Epithelial cell of esophagus (primary cell): ENCODE results near the gene PPP1R15B.

ENCODE experiments used
- DNase-seq: peaks from one replicate; pipeline ENCODE4 v3.0.0; 2010; ENCODE audit warnings: low read depth
- H3K4me3 ChIP-seq: 2 replicates; pipeline ENCODE4 v1.5.1; 2011; ENCODE audit warnings: mild to moderate bottlenecking, low read length, control low read depth
- TF ChIP-seq, protein P1 (sequence below): IDR thresholded peaks from 2 replicates; pipeline ENCODE4 v1.5.1; 2011; ENCODE audit warnings: low read depth, mild to moderate bottlenecking, low read length, control low read depth, inconsistent platforms; ENCODE audit not compliant: insufficient read depth; ENCODE audit errors: missing control alignments

PPP1R15B gene

DNA sequence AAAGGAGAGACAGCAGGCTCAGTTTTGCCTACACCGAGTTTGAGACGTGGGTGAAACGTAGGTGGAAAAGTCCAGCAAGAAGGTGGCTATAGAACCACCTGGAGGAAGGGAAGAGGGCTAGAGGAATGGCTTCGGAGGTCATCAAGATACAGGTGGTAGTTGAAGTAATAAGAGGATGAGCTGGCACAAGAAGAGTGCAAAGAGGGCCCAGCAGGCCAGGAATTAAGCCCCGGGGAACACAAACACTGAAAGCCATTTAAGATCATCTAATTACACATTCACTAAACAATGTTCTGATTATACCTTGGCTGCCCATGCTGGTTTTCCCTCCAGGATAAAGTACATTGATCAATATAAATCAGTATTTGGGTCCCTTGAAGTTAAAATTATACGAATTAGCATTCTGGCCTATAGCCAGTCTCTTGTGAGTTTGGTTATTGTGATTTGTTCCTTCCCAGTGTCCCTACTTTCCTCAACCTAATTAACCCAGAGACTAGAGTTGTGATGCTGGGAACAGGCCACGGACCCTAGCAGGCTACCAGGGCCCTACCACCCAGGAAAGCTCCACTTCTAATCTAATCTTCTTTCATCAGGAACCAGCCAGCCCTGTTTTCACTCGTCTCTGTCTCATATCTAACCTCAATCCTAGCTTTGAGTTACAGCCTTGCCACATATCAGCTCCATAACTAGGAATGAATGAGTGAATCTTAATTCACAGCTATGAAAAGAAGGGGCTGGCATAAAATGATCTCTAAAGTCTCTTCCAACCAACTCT lies 26.4 kb upstream of the PPP1R15B start:
- TF ChIP-seq, protein P1, sequence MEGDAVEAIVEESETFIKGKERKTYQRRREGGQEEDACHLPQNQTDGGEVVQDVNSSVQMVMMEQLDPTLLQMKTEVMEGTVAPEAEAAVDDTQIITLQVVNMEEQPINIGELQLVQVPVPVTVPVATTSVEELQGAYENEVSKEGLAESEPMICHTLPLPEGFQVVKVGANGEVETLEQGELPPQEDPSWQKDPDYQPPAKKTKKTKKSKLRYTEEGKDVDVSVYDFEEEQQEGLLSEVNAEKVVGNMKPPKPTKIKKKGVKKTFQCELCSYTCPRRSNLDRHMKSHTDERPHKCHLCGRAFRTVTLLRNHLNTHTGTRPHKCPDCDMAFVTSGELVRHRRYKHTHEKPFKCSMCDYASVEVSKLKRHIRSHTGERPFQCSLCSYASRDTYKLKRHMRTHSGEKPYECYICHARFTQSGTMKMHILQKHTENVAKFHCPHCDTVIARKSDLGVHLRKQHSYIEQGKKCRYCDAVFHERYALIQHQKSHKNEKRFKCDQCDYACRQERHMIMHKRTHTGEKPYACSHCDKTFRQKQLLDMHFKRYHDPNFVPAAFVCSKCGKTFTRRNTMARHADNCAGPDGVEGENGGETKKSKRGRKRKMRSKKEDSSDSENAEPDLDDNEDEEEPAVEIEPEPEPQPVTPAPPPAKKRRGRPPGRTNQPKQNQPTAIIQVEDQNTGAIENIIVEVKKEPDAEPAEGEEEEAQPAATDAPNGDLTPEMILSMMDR = no peak
- DNase-seq = no peak
- H3K4me3 ChIP-seq = no peak overlapping the region

DNA sequence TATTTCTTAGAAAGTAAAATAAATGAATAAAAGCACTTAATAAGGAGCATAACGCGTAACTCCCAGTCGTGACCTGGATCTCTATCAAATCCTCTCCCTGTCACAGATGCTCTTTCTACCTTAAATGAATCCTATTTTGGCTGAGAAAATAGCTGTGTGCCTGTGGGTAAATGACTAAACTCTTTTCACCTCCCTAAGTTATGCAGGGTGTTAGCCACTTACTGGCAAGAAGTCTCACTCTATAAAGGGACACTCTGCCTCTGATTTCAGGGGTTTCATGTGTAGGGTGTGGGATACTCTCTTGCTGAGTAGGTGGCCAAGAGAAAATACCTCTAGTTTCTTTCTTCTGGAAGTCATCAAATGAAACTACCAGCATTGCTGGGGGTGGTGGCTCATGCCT lies 24.3 kb upstream of the PPP1R15B start:
- TF ChIP-seq, protein P1 = no peak
- peak; percentile 54 for DNase-seq
- no peak overlapping the region for H3K4me3 ChIP-seq

DNA sequence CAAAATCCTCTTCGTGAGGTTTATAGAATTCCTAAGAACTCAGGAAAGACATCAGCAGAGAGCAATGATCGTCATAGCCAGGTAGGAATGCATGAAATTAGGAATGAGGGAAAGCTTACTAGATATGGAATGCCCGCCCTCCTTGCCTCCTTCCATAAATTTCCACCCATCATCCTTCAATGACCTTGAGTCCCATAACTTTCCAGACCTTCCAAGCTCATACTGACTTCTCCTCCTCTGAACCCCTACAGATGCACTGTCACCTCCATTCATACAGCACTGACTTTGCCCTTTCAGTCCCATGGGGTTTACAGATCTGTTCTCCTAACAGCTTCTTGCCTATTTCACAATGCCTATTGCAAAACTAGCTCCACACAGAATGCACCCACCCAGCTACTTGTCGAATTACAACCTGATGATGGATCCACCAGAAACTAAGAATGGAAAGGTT lies 23.8 kb upstream of the PPP1R15B start:
- TF ChIP-seq, protein P1 = no peak
- no peak overlapping the region for H3K4me3 ChIP-seq
- peak; percentile 75 for DNase-seq

DNA sequence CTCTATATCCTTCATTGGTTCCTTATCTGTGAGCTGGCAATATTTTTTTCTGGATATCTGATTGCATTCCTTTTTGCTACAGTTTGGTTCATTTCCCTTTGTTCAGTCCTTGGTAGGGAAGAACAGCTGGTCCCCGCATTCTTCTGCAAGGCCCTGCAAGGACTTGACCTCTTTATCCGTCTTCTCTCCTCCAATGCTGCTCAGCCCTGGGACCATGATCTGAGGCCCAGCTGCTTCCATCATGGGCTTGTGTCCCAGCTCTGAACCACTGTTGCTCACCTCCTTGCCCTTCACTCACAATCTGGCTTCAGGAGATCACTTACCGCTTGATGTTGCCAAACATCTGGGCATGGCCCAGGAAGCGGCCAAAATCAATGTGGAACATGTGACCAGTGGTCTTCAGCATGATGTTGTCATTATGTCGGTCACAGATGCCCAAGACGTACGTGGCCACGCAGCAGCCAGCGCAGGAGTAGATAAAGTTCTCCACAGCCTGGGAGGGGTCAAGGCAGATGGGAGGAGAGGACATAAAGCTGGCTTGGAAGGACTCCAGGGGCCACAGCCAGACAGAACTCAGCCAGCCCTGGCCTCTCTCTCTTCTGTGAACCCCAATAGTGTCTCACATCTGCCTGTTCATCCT lies 22.6 kb upstream of the PPP1R15B start:
- H3K4me3 ChIP-seq = no peak overlapping the region
- no peak for DNase-seq
- TF ChIP-seq, protein P1 = no peak

DNA sequence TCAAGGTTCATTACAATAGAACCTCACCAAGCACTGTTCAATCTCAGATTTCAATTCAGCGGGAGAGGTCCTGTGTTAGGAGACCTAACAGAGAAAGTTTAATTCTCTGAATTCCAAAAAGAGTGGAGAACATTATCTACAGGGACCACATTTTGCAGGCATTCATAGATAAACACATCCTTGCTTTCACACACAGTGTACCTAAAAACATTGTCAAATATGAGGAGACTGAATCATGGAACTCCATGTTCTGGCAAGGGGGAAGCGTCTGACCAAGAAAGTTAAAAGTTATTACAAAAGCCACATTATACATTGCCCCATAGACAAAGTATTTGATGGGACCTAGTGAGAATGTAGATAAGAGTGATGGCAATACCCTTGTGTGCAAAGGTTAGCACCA lies 21.1 kb upstream of the PPP1R15B start:
- no peak for DNase-seq
- H3K4me3 ChIP-seq = no peak overlapping the region
- TF ChIP-seq, protein P1 = no peak

DNA sequence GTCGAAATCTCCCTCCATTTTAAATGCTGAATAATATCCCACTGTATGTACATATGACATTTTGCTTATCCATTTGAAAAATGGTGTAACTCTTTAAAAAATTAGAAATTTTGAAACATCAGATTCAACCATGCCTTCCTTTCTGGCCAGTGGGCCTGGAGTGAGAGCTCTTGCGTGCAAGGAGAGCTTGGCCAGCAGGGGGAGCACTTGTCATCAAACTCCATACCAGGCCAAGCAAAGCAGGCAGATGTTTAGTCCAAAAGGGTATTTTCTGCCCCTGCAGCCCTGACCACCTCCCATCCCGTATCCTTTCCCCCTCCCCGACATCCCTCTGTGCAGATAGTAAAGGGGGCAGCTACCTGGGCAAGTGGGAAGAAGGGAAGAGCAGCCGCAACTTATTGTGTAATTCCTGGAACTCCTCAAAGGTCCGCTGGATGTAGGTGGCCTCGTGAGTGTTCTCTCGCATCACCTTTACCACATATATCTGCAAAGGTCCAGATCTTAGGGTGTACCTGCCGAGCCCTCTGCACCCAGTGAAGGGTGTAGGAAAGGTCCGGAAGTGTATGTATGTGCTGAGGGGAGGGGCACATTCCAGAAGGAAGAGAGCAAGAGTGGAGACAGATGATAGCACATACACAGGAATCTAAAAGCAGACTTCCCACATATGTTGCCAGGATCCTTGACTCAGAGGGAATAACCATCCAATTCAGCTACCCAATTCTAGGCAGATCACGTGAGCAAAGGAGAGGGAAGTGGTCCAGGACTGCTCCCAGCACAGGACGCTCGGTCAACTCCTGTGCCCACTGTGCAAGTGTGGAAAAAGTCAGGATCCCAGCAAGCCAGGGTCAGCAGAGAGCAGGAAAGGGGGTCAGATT lies 19.9 kb upstream of the PPP1R15B start:
- TF ChIP-seq, protein P1 = peak; percentile 92
- DNase-seq = peak; percentile 87
- no peak overlapping the region for H3K4me3 ChIP-seq
